HG03139 (cell line): Measurements from ENCODE around the gene HSH2D.

Experiments used
- ATAC-seq: cut with Tn5 transposase; IDR thresholded peaks from one replicate; pipeline ENCODE4 v1.9.1; 2021; ENCODE audit not compliant: unreplicated experiment

The HSH2D gene

DNA sequence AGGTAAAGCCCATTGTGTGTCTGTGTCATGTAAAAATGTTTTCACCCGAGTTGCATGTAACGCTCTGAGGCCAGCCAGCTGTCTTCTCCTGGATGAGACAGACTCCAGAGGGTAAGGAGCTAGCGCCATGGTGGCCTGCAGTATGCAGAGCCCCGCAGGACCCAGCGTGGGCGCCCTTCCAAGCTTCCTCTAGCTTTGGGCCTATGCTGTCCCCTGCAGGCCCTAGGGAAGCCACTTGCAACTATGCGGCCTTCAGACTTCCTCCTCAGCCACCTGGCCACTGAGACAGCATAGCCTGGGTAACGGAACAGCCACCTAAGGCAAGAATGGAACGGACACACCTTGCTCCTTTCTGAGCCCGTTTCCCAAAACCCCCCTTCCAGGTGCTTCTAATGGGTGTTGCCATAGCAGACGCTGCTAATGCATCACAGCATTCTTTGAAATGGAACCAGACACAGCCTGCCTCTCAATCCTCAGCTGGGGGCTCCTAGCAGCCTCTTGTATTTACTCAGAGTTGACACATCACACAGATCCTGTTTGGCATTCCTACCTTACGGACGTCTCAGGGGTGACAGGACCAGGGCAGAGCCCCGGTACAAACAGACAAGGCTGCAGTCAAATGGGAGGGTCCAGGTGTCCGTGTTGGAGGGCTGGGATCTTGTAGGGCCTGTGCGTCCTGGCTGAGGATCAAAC lies 47.9 kb downstream of the HSH2D start:
- ATAC-seq = no peak

DNA sequence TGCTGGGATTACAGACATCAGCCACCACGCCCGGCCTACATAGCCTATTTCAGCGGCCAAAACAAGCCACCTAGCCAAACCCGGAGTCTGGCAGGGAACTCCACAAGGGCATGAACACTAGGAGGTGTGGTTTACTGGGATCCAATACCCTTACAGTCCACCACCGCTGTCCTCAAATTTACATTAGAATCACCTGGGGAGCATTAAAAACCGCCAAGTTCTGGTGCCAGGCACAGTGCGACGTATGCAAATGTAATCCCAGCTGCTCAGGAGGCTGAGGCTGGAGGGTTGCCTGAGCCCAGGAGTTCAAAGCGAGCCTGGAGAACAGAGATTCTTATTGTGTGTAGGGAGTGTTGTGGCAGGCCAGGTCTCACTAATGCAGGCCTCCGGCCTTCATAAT lies 50.0 kb downstream of the HSH2D start:
- ATAC-seq = no peak

DNA sequence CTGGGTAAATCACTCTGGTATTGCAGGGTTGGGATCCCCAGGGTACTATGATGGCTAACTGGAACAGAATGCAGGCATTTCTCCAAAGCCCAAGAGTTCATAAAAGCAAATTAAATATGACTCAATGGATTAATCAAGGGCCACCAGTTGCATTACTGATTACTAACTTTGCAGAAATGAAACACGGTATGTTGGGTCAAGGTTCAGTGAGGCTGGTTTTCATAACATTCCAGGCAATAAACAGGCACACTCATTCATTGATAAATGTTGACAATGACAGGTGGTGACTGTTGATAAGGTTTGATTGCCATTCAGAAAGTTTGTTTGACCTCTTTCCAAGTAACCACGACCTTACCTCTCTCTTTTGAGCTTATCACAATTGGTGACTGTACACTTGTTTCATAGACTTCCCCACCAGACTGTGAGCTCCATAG lies 53.7 kb downstream of the HSH2D start:
- ATAC-seq = no peak

DNA sequence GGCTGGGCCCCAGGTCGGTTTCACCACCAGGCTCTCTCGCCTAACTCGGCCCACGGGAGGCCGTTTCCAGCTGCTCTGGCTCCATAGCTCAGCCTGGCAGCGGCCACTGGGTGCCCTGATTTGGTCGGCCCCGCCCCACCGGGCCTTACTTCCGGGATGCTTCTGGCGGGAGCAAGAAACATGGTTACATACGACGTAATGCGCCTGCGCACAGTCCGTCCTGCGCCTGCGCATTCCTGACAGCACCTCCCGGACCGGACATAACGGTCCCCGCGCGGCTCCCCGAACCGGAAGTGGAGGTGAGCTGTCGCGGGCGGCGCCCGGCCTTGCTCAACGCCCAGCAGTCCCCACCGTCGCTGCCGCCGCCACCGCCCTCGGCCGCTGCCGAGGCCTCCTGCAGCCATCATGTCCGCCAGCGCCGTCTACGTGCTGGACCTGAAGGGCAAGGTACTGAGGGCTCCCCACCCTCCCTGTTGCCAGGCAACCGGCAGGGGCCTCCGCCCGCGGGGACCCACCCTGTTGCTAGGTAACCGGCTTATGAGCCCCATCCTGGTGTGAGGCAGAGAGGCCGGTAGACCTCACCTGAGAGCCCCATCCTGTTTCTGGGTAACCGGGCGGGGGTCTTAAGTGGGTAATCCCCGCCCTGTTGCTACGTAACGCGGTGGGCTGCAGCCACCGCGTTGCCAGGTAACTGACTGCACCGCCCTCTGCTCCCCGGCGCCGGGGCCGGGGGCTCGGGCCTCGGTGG lies 54.3 kb downstream of the HSH2D start, which contains the start of gene AP1M1:
Gene AP1M1 (plus strand): TSS at position 290 of the 748 bp plus-strand sequence. CDS start 116 bp downstream, at position 406.
- ATAC-seq = peak; percentile 84

DNA sequence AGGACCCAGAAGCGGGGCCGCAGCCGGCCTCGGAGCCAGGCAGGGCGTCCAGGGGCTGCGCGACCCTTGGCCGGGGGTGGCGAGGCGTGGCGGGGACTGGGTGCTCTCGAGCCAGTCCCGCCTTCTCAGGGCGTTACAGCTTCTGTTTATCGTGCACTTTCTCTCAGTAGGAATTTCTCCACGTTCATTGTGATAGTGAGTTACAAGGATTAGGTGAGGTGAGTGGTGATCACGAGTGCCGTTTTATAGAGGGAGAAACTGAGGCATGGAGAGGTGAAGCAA lies 54.8 kb downstream of the HSH2D start:
- no peak for ATAC-seq

DNA sequence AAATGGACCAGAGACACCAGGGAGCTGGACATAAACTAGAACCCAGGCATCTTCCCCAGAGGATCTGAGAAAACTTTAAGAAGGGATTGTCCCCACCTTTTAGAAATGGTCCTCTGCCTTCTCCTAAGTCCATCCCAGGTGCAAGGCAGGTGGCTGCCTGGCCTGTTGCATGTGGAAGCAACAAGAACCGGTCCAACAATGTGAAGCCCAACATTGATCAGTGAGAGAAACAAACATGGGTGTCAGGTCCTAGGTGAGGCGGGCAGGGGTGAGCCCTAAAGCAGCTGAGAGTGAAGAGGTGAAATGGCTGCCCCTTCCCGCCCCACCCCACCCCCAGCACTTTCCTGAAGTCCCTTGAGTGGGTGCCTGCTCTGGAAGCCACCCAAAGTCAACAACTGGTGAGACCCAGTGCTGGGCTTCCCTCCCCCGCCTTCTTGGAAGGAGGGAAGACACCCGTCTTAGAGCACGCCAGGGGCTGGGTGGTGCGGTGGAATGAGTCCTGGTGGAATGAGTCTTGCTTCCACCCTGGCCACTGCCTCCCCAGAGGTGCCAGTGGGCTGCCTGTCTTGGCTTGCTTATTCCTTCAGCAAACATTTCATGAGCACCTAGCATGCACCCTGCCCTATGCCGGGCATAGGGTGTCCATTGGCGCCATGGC lies 55.9 kb downstream of the HSH2D start:
- no peak for ATAC-seq

DNA sequence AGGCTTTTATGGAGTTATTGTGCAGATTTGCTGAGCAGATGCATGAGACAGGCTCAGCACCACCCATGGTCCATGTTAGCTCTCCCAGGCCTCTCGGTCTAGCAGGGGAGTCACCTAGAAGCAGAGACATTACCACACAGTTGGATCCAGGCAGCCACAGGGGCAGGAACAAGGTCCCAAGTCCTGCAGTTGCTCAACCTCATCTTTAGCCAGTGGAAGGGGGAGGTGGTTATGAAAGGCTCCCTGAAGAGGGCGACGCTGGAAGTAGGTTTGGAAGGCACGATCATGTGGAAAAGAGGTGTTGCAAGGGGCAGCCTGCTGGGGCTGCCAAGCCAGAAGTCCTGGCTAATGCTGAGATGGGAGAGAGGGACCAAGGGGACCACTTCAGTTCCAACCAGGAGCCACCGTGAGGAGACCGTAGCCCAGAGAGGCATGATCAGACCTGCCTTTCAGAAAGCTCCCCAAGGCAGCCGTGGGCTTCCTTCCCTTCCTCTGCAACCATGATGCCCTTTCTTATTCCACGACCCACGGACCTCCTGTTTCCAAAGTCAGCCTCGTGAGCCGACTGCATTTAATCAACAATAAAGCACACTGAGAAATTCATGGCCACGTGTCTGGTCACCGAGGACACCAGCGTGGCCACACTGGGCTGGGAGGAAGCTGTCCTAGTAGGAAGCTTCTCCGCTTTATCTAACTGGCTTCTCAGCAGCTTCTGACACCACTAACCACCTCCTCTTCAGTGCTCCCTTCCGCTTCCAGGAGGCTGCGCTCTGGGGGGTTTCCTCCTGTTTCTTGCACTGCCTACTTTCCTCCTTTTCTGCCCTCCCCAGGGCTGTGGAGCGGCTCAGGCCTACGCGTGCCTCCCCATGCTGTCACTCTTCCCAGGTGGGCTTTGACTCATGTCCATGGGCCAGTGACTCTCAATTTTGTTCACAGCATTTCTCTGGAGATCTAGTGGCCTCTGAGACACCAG lies 56.8 kb downstream of the HSH2D start:
- no peak for ATAC-seq

DNA sequence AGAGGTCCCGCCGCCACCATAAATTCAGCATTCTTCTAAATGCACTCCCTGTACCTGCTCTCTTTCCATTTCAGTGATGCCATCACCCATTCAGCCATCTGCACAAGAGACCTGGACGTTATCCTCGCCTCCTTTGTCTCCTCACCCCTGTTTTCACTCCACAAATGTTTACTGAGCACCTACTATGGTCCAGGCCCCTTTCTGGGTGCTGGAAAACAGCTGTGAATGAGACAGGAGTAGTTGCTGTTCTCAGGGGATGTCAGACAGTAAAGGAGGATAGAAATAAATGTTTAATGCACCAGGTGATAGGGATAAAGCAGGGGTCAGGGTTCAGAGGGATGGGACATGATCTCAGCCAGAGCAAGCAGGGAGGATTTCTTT lies 57.5 kb downstream of the HSH2D start:
- ATAC-seq = no peak

DNA sequence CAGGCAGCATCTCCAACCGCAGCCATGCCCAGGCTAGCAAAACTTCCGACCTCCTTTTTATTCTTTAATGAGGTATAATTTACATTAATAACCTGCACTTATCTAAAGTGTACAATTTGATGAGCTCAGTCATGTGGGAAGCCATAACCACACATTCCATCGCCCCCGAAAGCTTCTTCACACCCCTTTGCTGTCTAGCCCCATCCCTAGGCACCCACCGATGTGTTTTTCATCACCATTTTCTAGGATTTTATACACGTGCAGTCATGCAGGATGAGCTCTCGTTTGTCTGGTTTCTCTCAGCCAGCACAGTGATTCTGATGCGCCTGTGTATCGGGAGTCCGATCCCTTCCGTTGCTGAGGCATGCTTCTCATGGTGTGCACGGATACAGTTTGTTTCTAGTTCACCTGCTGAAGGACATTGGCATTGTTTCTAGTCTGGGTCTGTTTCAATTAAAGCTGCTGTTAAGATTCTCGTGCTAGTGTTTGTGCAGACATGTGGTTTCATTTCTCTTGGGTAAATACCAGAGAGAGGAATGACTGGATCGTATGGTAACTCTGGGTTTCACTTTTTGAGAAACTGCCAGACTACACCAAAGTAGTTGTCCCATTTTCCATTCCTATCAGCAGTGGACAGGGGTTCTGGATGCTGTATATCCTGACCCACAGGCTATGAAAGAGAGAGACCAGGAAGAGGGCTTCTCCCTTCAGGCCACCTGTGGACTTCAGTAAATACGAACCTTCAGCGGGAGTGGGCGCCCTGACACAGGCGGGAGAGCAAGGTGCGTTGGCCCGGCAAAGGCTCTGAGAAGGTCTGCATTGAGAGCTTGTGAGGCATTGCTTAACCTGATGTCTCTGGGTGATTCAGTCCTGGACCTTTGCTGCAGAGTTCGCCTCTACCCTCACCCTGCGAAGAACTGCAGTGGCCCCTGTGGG lies 59.1 kb downstream of the HSH2D start:
- ATAC-seq = no peak

DNA sequence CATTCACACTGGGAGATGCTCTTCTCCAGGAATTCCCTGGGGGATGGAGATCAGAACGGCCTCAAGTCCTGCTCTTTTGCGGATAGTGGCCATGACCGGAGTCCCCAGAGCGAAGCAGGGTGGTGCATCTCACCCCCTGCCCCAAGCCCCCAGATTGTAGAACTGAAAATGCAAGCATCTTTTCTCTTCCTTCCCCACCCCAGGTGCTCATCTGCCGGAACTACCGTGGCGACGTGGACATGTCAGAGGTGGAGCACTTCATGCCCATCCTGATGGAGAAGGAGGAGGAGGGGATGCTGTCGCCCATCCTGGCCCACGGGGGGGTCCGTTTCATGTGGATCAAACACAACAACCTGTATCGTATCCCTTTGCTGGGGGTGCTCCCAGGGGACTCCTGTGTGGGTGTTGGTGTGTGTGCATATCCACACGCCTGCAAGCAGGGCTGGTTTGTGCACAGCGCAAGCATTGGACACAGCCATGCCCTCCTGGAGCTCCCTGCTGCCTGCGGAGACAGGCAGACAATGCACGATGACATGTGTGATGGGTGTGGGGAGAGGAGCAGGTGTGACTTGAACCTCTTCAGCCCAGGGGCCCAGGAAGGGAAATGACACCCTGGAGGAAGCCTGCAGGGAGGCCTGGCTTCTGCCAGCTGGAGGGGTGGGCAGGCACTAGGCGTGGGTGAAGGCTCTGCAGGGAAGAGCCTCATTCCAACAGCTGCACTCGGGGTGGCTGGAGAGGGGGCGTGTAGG lies 59.9 kb downstream of the HSH2D start:
- no peak for ATAC-seq

DNA sequence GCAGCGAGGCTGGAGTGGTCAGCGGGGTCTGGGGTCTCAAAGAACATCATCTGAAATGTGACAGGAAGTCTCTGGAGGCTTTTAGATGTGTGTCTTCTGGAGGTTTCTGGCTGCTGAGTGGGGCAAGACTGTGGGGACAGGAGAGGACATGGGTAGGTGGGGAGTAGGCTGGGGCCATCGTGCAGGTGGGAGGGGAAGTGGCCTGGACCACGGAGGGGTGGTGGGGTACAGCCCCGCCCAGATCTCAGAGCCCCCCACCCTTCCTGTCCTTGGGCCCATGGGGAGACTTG lies 60.5 kb downstream of the HSH2D start:
- ATAC-seq = no peak

DNA sequence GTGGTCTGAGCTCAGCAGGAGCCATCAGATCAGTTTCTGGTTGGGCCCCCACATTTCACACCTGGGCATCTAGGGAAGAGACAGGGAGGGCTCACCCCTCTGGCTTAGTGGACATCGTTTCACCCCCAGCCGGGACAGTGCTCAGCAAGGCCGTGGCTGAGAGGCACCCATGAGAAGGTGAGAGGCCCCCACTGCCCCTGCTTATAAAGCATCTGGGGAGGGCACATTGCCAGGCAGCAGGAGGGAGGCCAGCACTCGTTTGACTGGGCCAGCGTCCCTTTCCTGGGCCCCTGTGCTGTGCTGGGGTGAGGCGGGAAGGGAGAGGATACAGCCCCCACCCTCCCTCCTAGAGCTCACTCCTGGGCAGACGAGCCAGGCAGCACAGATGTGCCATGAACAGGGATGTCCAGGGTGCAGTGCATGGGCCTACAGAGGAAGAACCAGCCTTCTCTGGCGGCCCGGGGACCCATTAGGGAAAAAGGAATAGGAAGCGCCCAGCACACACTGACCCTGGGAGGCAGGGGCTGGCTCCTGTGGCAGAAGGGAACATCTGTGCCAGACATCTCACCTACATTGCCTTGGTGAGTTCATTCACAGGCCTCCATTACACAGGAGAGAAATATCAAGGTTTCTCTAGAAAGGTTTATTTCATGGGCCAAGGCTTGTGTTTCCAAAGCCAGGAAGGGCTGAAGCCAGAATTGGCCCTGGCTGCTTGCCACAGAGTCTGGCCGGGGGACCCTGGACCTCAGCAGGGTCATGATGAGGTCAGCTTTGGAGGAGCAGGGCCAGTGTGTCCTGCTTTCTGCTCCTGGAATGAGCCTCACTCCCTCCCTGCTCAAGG lies 61.9 kb downstream of the HSH2D start:
- no peak for ATAC-seq

DNA sequence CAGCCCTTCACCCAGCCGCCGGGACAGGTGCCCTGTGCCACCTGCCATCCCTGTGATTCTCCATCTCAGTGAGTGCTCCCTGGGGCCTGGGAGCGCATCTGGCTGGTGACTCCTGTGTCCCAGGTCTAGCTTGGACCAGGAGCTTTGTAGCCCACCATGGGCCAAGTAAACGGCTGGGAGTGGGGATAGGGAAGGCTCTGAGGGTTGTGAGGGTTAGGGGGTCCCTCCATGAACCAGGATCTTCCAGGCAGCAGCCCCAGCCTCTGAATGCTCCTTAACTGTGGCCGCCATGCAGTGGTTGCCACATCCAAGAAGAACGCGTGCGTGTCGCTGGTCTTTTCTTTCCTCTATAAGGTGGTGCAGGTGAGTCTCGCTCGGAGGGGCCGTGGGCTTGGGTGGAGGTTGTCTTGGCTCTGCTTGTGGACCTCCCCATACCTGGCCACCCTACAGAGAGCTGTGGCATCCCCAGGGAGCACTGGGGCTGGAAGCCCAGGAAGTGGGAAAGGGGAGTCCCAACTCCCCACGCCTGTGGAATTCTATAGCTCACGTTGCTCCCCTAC lies 62.6 kb downstream of the HSH2D start:
- ATAC-seq = no peak

DNA sequence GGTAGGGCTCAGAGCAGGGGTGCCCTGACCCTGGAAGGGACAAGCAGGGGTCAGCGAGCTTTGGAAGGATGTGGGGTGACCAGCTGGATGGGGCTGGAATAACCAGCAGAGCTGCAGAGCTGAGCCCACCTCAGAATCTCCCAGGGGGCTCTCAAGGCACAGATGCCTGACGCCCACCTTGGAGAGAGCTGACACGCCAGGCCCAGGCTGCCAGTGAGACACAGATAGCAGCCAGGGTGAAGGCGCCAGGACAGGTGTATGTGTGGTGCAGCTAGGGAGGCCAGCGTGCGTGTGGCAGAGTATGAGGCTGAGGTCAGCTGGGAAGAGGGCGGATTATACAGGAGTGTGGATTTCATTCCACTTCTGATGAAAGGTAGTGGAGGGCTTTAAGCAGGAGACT lies 63.2 kb downstream of the HSH2D start:
- ATAC-seq = no peak

DNA sequence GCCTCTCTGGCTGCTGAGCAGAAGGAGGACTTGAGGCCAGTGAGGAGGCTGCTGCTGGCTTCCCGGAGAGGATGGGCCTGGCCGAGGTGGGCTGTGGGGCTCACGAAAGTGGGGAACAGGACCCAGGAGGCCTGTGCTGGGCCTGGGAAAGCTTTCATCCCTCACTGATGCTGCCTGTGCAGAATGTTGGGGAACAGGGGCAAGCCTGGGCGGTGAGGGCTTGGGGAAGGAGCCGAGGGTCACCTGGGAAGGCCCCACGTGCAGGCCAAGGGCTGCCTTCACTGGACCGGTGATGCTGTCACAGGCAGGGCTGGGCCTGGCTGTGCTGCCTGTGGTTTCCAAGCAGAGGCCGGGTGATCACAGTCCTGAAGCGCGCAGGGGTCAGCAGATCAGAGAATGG lies 63.6 kb downstream of the HSH2D start:
- ATAC-seq = no peak

DNA sequence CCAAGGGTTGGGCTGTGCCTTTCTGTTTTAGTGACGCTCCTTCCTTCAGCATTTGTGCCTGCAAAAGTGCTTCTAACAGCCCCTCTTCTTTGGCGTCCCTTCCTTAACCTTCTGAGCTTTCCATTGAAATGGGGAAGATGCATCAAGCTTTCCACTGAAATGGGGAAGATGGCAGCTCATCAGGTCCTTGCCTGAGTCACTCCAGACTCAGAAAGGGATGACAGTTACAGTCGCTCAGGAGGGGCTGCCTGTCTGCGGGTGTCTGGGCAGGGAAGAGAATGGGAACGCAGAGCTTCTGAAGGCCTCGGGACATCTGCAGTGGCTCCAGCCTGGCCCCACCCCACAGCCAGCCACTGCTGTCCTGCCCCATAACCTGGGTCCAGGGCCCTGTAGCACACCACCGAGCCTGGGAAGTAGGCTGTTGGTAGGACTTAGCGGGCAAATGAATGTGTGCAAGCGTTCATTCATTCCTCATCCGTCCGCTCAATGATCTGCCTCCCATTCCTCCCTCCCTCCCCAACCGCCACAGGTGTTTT lies 64.1 kb downstream of the HSH2D start:
- no peak for ATAC-seq
